Endodermal cell (in vitro differentiated cells): ENCODE measurements around the gene NODAL. TPM values are rescaled to one million over a fixed set of nuclear protein-coding genes. Genes with fewer than 3 reads are reported as not detected.

Experiments used
- DNase-seq: peaks from one replicate; pipeline ENCODE4 v3.0.0-alpha.2; 2017
- H3K27ac ChIP-seq: 2 replicates; pipeline ENCODE4 v1.5.1; 2013; ENCODE audit warnings: mild to moderate bottlenecking, low read depth, low read length, moderate library complexity
- H3K27me3 ChIP-seq: 2 replicates; pipeline ENCODE4 v1.6.1; 2013; ENCODE audit warnings: mild to moderate bottlenecking, low read length, moderate library complexity; ENCODE audit not compliant: insufficient read depth, control insufficient read depth, poor library complexity, severe bottlenecking
- H3K36me3 ChIP-seq: 2 replicates; pipeline ENCODE4 v1.7.0; 2013; ENCODE audit warnings: mild to moderate bottlenecking, low read length, moderate library complexity; ENCODE audit not compliant: control insufficient read depth, insufficient read depth
- H3K4me1 ChIP-seq: one replicate; pipeline ENCODE4 v1.7.0; 2013; ENCODE audit warnings: low read length; ENCODE audit not compliant: control insufficient read depth, insufficient read depth
- H3K4me3 ChIP-seq: 2 replicates; pipeline ENCODE4 v1.5.1; 2013; ENCODE audit warnings: mild to moderate bottlenecking, low read length, moderate library complexity
- H3K9ac ChIP-seq: 2 replicates; pipeline ENCODE4 v1.6.1; 2013; ENCODE audit warnings: mild to moderate bottlenecking, low read length, moderate library complexity; ENCODE audit not compliant: poor library complexity, severe bottlenecking; ENCODE audit errors: extremely low read depth
- H3K9me3 ChIP-seq: 2 replicates; pipeline ENCODE4 v1.6.1; 2013; ENCODE audit warnings: mild to moderate bottlenecking, low read length, moderate library complexity; ENCODE audit not compliant: control insufficient read depth
- H3K27ac Mint-ChIP-seq: 2 replicates; pipeline ENCODE4 v1.8.0; 2020; ENCODE audit warnings: mixed read lengths
- H3K27me3 Mint-ChIP-seq: 2 replicates; pipeline ENCODE4 v1.8.0; 2021; ENCODE audit warnings: mild to moderate bottlenecking, mixed read lengths; ENCODE audit not compliant: insufficient read depth
- H3K36me3 Mint-ChIP-seq: 2 replicates; pipeline ENCODE4 v1.8.0; 2020; ENCODE audit warnings: low read depth, mixed read lengths
- H3K4me1 Mint-ChIP-seq: 2 replicates; pipeline ENCODE4 v1.8.0; 2020; ENCODE audit warnings: mixed read lengths
- H3K4me3 Mint-ChIP-seq: 2 replicates; pipeline ENCODE4 v1.8.0; 2020; ENCODE audit warnings: mild to moderate bottlenecking, moderate library complexity, mixed read lengths
- H3K9me3 Mint-ChIP-seq: 2 replicates; pipeline ENCODE4 v1.8.0; 2020; ENCODE audit warnings: mild to moderate bottlenecking, mixed read lengths
- WGBS, 2 experiments: methylation state at CpG; one replicate each; pipeline versions ENCODE4 v1.1.5 to v1.1.7; 2013; ENCODE audit warnings: missing lambda C conversion rate in 2 of 2, mixed read lengths in 1 of 2; ENCODE audit not compliant: insufficient coverage in 1 of 2, insufficient read length in 1 of 2; 5-methylcytosine and 5-hydroxymethylcytosine counted together
- total RNA-seq, 2 donors: library from RNA; stranded (reverse); fragmentation: NEBNext Ultra II Directional in 1 of 2; extraction: Animal tissue kit (Norgen Biotek cat#: 25700) in 1 of 2; gene quantifications; 2 replicates in 1 of 2; 3 replicates in 1 of 2; pipeline ENCODE4 v1.2.1, GENCODE V29; 2021
- TF ChIP-seq, protein P1 (sequence below): fragments of 200-600 bp; sonication (generic); conservative IDR thresholded peaks from 2 replicates; pipeline ENCODE4 v1.5.0; 2021; ENCODE audit warnings: antibody characterized with exemption, mild to moderate bottlenecking

The NODAL gene
- total RNA-seq, 2 donors from 2014 or later: 18.2 to 71.0 TPM

DNA sequence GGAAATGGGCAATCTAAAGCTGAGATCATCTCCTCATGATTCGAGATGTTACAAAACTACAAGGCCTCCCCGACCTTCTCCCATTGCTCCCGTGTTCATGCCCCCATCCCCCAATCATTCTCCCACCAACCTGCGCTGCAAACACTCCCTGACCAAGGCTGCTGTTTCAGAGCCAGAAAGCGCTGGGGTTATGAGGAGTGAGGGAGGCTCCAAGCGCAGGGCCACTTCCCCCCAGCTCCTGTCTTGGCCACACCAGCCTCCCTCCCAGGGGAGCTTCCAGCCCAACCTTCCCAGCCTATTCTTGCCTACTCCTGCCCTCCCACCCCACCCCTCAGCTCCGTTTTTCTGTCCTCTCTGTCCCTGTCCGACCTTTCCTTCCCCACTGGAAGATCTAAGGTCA lies 14.7 kb upstream of the NODAL start:
- no peaks in the 10 kb centered on the region for H3K9me3 Mint-ChIP-seq
- H3K36me3 Mint-ChIP-seq: no peaks in the 10 kb centered on the region
- Histone ChIP-seq H3K4me3 (no peak overlapping the region), H3K9me3 (no peaks in the 10 kb centered on the region), H3K27me3 (peaks cover 10% of the 10 kb centered on the region), H3K4me1 (no peaks in the 10 kb centered on the region), H3K27ac (no peak overlapping the region), H3K9ac (no peak overlapping the region), H3K36me3 (no peaks in the 10 kb centered on the region)
- peaks cover 34% of the 10 kb centered on the region for H3K4me1 Mint-ChIP-seq
- peak; percentile 80 for DNase-seq
- TF ChIP-seq, protein P1, sequence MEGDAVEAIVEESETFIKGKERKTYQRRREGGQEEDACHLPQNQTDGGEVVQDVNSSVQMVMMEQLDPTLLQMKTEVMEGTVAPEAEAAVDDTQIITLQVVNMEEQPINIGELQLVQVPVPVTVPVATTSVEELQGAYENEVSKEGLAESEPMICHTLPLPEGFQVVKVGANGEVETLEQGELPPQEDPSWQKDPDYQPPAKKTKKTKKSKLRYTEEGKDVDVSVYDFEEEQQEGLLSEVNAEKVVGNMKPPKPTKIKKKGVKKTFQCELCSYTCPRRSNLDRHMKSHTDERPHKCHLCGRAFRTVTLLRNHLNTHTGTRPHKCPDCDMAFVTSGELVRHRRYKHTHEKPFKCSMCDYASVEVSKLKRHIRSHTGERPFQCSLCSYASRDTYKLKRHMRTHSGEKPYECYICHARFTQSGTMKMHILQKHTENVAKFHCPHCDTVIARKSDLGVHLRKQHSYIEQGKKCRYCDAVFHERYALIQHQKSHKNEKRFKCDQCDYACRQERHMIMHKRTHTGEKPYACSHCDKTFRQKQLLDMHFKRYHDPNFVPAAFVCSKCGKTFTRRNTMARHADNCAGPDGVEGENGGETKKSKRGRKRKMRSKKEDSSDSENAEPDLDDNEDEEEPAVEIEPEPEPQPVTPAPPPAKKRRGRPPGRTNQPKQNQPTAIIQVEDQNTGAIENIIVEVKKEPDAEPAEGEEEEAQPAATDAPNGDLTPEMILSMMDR: no peak
- peak overlapping the region; percentile 94 for H3K27ac Mint-ChIP-seq
- peak overlapping the region; percentile 36 for H3K4me3 Mint-ChIP-seq
- H3K27me3 Mint-ChIP-seq: peaks cover 21% of the 10 kb centered on the region
- WGBS, 2 experiments: 28 to 31% methylated on average over 2 to 8 of the region's 8 CpGs

DNA sequence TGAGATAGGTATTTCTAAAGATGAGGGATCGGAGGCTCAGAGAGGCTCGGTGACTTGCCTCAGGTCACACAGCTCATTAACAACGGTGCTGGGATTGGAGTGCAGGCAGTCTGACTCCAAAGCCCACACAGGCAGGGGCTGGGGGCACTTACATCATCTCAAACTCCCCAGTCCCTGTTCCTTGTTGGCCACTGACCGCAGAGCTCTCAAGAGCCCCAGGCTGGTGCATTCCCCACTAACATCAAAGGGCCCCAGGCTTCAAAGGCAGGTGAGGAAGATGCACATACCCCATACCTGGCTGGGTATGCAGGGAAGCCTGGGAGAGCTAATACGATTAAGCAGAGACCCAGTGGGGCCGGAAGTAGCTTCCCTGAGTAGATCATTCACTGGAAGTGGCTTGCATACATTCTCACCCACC lies 13.7 kb upstream of the NODAL start:
- DNase-seq: peak; percentile 97
- H3K27me3 Mint-ChIP-seq: peaks cover 21% of the 10 kb centered on the region

DNA sequence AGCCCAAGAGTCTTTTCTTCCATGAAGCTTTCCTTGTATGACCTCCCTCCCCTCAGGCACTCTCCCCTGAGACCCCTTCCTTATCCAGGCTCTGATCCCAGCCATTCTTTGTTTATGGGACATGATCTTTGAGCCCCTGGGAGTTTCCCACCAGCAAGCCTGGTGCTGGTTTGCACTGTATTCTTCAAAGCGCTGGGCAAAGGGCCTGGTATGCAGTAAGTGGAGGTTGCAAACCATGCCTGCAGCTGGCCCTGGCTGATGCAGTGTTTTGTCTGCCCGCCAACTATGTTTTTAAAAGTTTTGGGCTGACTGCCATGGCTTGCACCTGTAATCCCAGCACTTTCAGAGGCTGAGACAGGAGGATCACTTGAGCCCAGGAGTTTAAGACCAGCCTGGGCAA lies 6.8 kb upstream of the NODAL start:
- Histone ChIP-seq H3K4me1 (peaks cover 21% of the 10 kb centered on the region), H3K27me3 (no peaks in the 10 kb centered on the region), H3K9me3 (no peaks in the 10 kb centered on the region), H3K36me3 (no peaks in the 10 kb centered on the region), H3K27ac (no peak overlapping the region), H3K9ac (no peak overlapping the region), H3K4me3 (no peak overlapping the region)
- no peak for DNase-seq
- Mint-ChIP-seq H3K27ac (no peak overlapping the region), H3K36me3 (no peaks in the 10 kb centered on the region), H3K9me3 (no peaks in the 10 kb centered on the region), H3K4me3 (no peak overlapping the region), H3K27me3 (no peaks in the 10 kb centered on the region), H3K4me1 (peaks cover 25% of the 10 kb centered on the region)
- 78 to 87% methylated on average over 1 to 2 of the region's 2 CpGs for WGBS, 2 experiments
- TF ChIP-seq, protein P1: no peak

More for the DNA sequence above, 13.7 kb upstream of the NODAL start:
- peaks cover 4% of the 10 kb centered on the region for H3K4me1 ChIP-seq
- H3K4me1 Mint-ChIP-seq: peaks cover 36% of the 10 kb centered on the region
- TF ChIP-seq, protein P1: no peak
- H3K36me3 ChIP-seq: no peaks in the 10 kb centered on the region
- H3K9me3 Mint-ChIP-seq: no peaks in the 10 kb centered on the region
- H3K9ac ChIP-seq: no peak overlapping the region
- H3K27ac ChIP-seq: no peak overlapping the region
- no peak overlapping the region for H3K4me3 ChIP-seq
- H3K9me3 ChIP-seq: no peaks in the 10 kb centered on the region
- peak overlapping the region; percentile 94 for H3K27ac Mint-ChIP-seq
- no peaks in the 10 kb centered on the region for H3K36me3 Mint-ChIP-seq
- H3K27me3 ChIP-seq: peaks cover 10% of the 10 kb centered on the region
- WGBS, 2 experiments: 44% methylated on average over 6 of the region's 6 CpGs; no CpG with 5 or more reads in 1 of the 2 experiments
- H3K4me3 Mint-ChIP-seq: peak overlapping the region; percentile 36
